A673 (cell line): Measurements from ENCODE around the gene TDP2. TPM values are rescaled to one million over a fixed set of nuclear protein-coding genes. Genes with fewer than 3 reads are reported as not detected.

ENCODE experiments used
- BruUV-seq: library from RNA; stranded (reverse); fragments of 400-500 nt; replicated peaks from 2 replicates; lab custom pipeline; 2021; lab: Mats Ljungman, UMichigan
- CTCF ChIA-PET: fragments of 300-600 bp; sonication (Branson Sonifier 250); formaldehyde crosslinking; loops from one replicate; lab custom pipeline; 2022; ENCODE audit warnings: antibody characterized with exemption; lab: Charles Lee
- POLR2A ChIA-PET: fragments of 300-600 bp; sonication (Branson Sonifier 250); formaldehyde crosslinking; loops from one replicate; lab custom pipeline; 2022; ENCODE audit warnings: antibody characterized with exemption; ENCODE audit not compliant: low non-redundant PET; lab: Charles Lee
- DNase-seq: peaks from one replicate; pipeline ENCODE4 v3.0.0-alpha.2; 2015; ENCODE audit warnings: low spot score
- H3K27ac ChIP-seq: fragments of 200-600 bp; sonication (generic); 2 replicates; pipeline ENCODE4 v1.5.1; 2016; ENCODE audit warnings: mixed run types, low read depth, mild to moderate bottlenecking, mixed read lengths, antibody characterized with exemption, low read length; ENCODE audit not compliant: poor library complexity, severe bottlenecking
- H3K27me3 ChIP-seq: fragments of 200-600 bp; sonication (generic); replicated peaks from 2 replicates; pipeline ENCODE4 v1.6.1; 2017; ENCODE audit warnings: mixed run types, low read depth, mild to moderate bottlenecking, mixed read lengths, antibody characterized with exemption, low read length; ENCODE audit not compliant: insufficient read depth, poor library complexity
- H3K36me3 ChIP-seq: fragments of 200-600 bp; sonication (generic); 2 replicates; pipeline ENCODE4 v1.6.1; 2016; ENCODE audit warnings: mixed run types, mild to moderate bottlenecking, mixed read lengths, antibody characterized with exemption, low read length; ENCODE audit not compliant: insufficient read depth, poor library complexity, severe bottlenecking
- H3K4me1 ChIP-seq: fragments of 200-600 bp; sonication (generic); 2 replicates; pipeline ENCODE4 v1.6.1; 2017; ENCODE audit warnings: mixed run types, mild to moderate bottlenecking, mixed read lengths, antibody characterized with exemption, low read length; ENCODE audit not compliant: insufficient read depth, poor library complexity, severe bottlenecking
- H3K4me3 ChIP-seq: fragments of 200-600 bp; sonication (generic); 2 replicates; pipeline ENCODE4 v1.5.1; 2016; ENCODE audit warnings: low read depth, mixed run types, mild to moderate bottlenecking, mixed read lengths, low read length; ENCODE audit not compliant: poor library complexity, severe bottlenecking
- H3K9me3 ChIP-seq: fragments of 200-600 bp; sonication (generic); 2 replicates; pipeline ENCODE4 v1.6.1; 2016; ENCODE audit warnings: mixed run types, low read depth, mild to moderate bottlenecking, mixed read lengths, antibody characterized with exemption, low read length; ENCODE audit not compliant: poor library complexity, severe bottlenecking
- EZH2 ChIP-seq: fragments of 200-600 bp; sonication (generic); IDR thresholded peaks from 2 replicates; pipeline ENCODE4 v1.6.1; 2017; ENCODE audit warnings: borderline replicate concordance, low read depth, mild to moderate bottlenecking, mixed read lengths, antibody characterized with exemption, low read length; ENCODE audit not compliant: poor library complexity, severe bottlenecking
- intact Hi-C: fragments of 100-400 bp; cut with micrococcal nuclease; formaldehyde crosslinking; loops from one replicate; pipeline ENCODE4 v1.10.0; 2022; ENCODE audit not compliant: unreplicated experiment
- total RNA-seq: library from RNA; stranded (reverse); gene quantifications from 2 replicates; pipeline ENCODE4 v1.2.3, GENCODE V29; 2021
- TF ChIP-seq, protein P1 (sequence below): fragments of 300-800, 200-600 bp; sonication (generic); conservative IDR thresholded peaks from 2 replicates; pipeline ENCODE4 v1.5.1; 2017; ENCODE audit warnings: low read depth, mild to moderate bottlenecking, antibody characterized with exemption, low read length, moderate library complexity, mixed read lengths

Gene TDP2
- total RNA-seq, 1 experiment from 2014 or later = 34.9 TPM

DNA sequence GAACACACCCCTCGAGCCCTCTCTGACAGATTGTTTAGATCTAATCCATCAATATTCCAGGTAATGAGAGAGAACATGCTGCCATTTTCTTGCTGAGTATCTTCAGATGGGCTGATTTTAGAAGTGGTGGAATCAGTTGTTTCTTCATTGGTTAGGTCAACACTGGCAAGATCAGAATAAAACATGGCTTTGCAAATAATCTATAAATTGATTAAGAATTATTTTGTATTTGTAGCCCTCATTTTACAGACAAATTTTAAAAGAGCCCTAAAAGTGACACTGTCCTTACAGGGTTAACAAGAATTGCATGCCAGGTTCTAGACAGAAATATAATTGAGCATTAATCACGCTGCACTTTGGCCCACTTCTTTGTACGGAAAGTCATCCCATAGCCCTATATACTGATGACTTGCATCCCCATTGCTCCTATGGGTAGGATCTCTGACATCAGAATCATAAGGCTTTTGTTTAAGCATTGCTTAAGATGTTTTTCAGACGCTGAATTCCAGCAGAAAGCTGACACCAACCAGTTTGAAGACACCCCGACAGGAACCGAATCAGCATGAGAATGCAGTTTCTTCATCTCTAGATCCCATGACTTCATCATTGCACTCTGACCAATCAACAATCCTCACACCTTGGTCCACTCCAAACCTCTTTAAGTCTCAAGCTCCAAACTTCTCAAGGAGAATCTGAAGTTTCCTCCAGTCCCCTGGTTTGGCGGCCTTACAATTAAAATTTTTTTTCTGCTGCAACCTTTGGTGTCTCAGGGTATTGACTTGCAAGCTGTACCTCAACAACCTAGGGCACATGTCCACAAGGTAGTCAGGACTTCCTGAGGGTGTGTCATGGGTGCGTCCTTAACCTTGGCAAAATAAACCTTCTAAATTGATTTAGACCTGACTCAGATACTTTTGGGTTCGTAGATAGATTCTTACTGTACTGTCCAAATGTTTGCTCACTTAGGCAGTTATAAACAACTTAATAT is 7.8 kb downstream of the TDP2 start:
- H3K9me3 ChIP-seq = no peaks in the 10 kb centered on the region
- H3K27me3 ChIP-seq = no peaks in the 10 kb centered on the region
- H3K36me3 ChIP-seq = peaks cover 16% of the 10 kb centered on the region
- intact Hi-C loops = no loop called here
- TF ChIP-seq EZH2 = no peak
- TF ChIP-seq, protein P1, sequence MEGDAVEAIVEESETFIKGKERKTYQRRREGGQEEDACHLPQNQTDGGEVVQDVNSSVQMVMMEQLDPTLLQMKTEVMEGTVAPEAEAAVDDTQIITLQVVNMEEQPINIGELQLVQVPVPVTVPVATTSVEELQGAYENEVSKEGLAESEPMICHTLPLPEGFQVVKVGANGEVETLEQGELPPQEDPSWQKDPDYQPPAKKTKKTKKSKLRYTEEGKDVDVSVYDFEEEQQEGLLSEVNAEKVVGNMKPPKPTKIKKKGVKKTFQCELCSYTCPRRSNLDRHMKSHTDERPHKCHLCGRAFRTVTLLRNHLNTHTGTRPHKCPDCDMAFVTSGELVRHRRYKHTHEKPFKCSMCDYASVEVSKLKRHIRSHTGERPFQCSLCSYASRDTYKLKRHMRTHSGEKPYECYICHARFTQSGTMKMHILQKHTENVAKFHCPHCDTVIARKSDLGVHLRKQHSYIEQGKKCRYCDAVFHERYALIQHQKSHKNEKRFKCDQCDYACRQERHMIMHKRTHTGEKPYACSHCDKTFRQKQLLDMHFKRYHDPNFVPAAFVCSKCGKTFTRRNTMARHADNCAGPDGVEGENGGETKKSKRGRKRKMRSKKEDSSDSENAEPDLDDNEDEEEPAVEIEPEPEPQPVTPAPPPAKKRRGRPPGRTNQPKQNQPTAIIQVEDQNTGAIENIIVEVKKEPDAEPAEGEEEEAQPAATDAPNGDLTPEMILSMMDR = no peak
- DNase-seq = no peak
- H3K4me3 ChIP-seq = no peak overlapping the region
- BruUV-seq = no TSS peak
- H3K4me1 ChIP-seq = no peaks in the 10 kb centered on the region
- POLR2A ChIA-PET = no interaction called here
- no peak overlapping the region for H3K27ac ChIP-seq
- CTCF ChIA-PET = no interaction called here

DNA sequence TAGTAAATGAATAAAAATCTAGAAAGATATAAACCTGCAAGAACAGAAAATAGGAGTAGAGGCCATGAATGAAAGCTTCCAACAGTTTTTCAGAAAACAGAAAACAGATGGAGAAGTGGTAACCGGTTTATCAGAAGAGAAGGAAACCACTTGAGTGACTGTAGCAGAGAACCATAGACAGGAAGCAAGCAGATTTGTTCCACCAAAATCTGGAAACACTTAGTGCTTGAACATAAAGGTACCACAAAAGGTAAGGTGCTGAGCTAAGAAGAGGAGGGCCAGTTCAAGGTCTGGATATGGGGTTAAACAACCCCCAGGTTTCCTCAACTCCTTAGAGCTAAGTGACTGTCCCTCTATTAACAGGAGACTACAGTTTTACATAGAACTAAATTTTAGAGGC is 11.5 kb downstream of the TDP2 start:
- no peak overlapping the region for H3K27ac ChIP-seq
- ChIA-PET CTCF (no interaction called here), POLR2A (no interaction called here)
- no peak for DNase-seq
- no peak overlapping the region for H3K4me3 ChIP-seq
- BruUV-seq = no TSS peak
- H3K36me3 ChIP-seq = peaks cover 31% of the 10 kb centered on the region
- TF ChIP-seq, protein P1 = no peak
- no peak for TF ChIP-seq EZH2
- no peaks in the 10 kb centered on the region for H3K9me3 ChIP-seq
- intact Hi-C loops = no loop called here
- H3K27me3 ChIP-seq = no peaks in the 10 kb centered on the region
- H3K4me1 ChIP-seq = peaks cover 4% of the 10 kb centered on the region

DNA sequence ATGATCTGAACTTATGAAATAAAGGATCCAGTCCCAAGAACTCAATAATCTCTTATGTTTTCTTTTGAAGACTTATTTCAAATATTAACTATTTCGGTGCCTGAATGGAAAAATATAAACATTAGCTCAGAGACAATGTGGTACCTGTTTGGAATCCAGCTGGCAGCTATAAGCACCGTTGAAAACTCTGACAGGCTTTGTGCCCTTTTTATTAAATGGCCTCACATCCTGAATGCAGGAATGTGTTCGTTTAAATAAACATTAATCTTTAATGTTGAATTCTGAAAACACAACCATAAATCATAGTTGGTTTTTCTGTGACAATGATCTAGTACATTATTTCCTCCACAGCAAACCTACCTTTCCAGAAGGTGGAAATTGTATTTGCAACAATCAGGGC is 16.3 kb downstream of the TDP2 start:
- CTCF ChIA-PET = no interaction called here
- DNase-seq = no peak
- H3K4me1 ChIP-seq = peaks cover 15% of the 10 kb centered on the region
- TSS peak; percentile 65 for BruUV-seq
- no peaks in the 10 kb centered on the region for H3K27me3 ChIP-seq
- H3K36me3 ChIP-seq = peaks cover 32% of the 10 kb centered on the region
- no peak overlapping the region for H3K27ac ChIP-seq
- H3K4me3 ChIP-seq = no peak overlapping the region
- POLR2A ChIA-PET = no interaction called here
- H3K9me3 ChIP-seq = no peaks in the 10 kb centered on the region
- TF ChIP-seq EZH2 = no peak
- TF ChIP-seq, protein P1 = no peak
- intact Hi-C loops = no loop called here
